Transverse colon (tissue), 3 donors: ENCODE results near the gene ARHGAP24.

ENCODE experiments used
- CTCF ChIP-seq, 5 experiments: fragments of 200-600 bp in 3 of 5; fragments of 450-650 bp in 2 of 5; sonication (generic) in 3 of 5; IDR thresholded peaks; 1 replicate in 2 of 5; 2 replicates in 3 of 5; pipeline ENCODE4 v1.5.1; 2016 to 2017; ENCODE audit warnings: antibody characterized with exemption in 5 of 5, inconsistent platforms in 3 of 5, mild to moderate bottlenecking in 2 of 5, moderate library complexity in 1 of 5
- POLR2A ChIP-seq: fragments of 450-650 bp; IDR thresholded peaks from one replicate; pipeline ENCODE4 v1.6.1; 2016; ENCODE audit warnings: antibody characterized with exemption, mild to moderate bottlenecking, moderate library complexity

GRCh38 chr4:85867271-85867670 is 392.3 kb downstream of the ARHGAP24 start:
- TF ChIP-seq CTCF (IDR thresholded peaks at IDR 0.05) (no peak), POLR2A (no peak)
